H9 (cell line): Measurements from ENCODE around the gene PBX1. TPM values are rescaled to one million over a fixed set of nuclear protein-coding genes. Genes with fewer than 3 reads are reported as not detected.
A peak's percentile ranks its signal among the peaks of the same experiment; 100 is the strongest.

Experiments
- DNase-seq: peaks from one replicate; pipeline ENCODE4 v3.0.0-alpha.2; 2017
- H2AFZ ChIP-seq: one replicate; pipeline ENCODE4 v1.6.1; 2013; ENCODE audit warnings: mild to moderate bottlenecking, low read length, control low read depth, moderate library complexity
- H2AK5ac ChIP-seq: 2 replicates; pipeline ENCODE4 v1.6.1; 2013; ENCODE audit warnings: low read length, control low read depth, mixed read lengths; ENCODE audit not compliant: insufficient read length
- H2BK120ac ChIP-seq: one replicate; pipeline ENCODE4 v1.6.1; 2013; ENCODE audit warnings: low read depth, mild to moderate bottlenecking, low read length, control low read depth, inconsistent platforms; ENCODE audit not compliant: poor library complexity, severe bottlenecking
- H2BK12ac ChIP-seq: 2 replicates; pipeline ENCODE4 v1.6.1; 2013; ENCODE audit warnings: low read length, control low read depth, mixed read lengths, low read depth; ENCODE audit not compliant: insufficient read length
- H2BK15ac ChIP-seq: 2 replicates; pipeline ENCODE4 v1.6.1; 2013; ENCODE audit warnings: low read depth, low read length, control low read depth
- H2BK20ac ChIP-seq: one replicate; pipeline ENCODE4 v1.6.1; 2013; ENCODE audit warnings: low read depth, mild to moderate bottlenecking, low read length, control low read depth, inconsistent platforms; ENCODE audit not compliant: poor library complexity, severe bottlenecking
- H2BK5ac ChIP-seq: 2 replicates; pipeline ENCODE4 v1.6.1; 2013; ENCODE audit warnings: low read length, control low read depth, mixed read lengths; ENCODE audit not compliant: insufficient read length
- H3K14ac ChIP-seq: 2 replicates; pipeline ENCODE4 v1.6.1; 2013; ENCODE audit warnings: low read length, control low read depth; ENCODE audit not compliant: insufficient read depth
- H3K18ac ChIP-seq: 2 replicates; pipeline ENCODE4 v1.6.1; 2013; ENCODE audit warnings: low read depth, mild to moderate bottlenecking, mixed read lengths, low read length, control low read depth; ENCODE audit not compliant: insufficient read length
- H3K23ac ChIP-seq: 2 replicates; pipeline ENCODE4 v1.6.1; 2013; ENCODE audit warnings: low read length, control low read depth, mixed read lengths, low read depth; ENCODE audit not compliant: insufficient read length
- H3K23me2 ChIP-seq: 2 replicates; pipeline ENCODE4 v1.6.1; 2013; ENCODE audit warnings: low read depth, mild to moderate bottlenecking, mixed read lengths, low read length, control low read depth; ENCODE audit not compliant: insufficient read length, poor library complexity, severe bottlenecking
- H3K27ac ChIP-seq: 2 replicates; pipeline ENCODE4 v1.5.1; 2013; ENCODE audit warnings: low read length, control low read depth, mixed read lengths, low read depth; ENCODE audit not compliant: insufficient read length
- H3K27me3 ChIP-seq: 2 replicates; pipeline ENCODE4 v1.6.1; 2013; ENCODE audit warnings: low read length, control low read depth, inconsistent platforms; ENCODE audit not compliant: insufficient read depth
- H3K4ac ChIP-seq: 2 replicates; pipeline ENCODE4 v1.6.1; 2013; ENCODE audit warnings: low read depth, mild to moderate bottlenecking, control low read depth, inconsistent platforms, low read length, moderate library complexity
- H3K4me1 ChIP-seq: 2 replicates; pipeline ENCODE4 v1.6.1; 2013; ENCODE audit warnings: low read length, control low read depth, inconsistent platforms; ENCODE audit not compliant: insufficient read depth
- H3K4me2 ChIP-seq: 2 replicates; pipeline ENCODE4 v1.6.1; 2013; ENCODE audit warnings: low read length, control low read depth, mixed read lengths; ENCODE audit not compliant: insufficient read length, insufficient read depth
- H3K56ac ChIP-seq: 2 replicates; pipeline ENCODE4 v1.6.1; 2013; ENCODE audit warnings: low read depth, mild to moderate bottlenecking, mixed read lengths, low read length, control low read depth; ENCODE audit not compliant: insufficient read length
- H3K79me1 ChIP-seq: 2 replicates; pipeline ENCODE4 v1.6.1; 2013; ENCODE audit warnings: low read depth, mild to moderate bottlenecking, moderate library complexity, low read length, control low read depth, inconsistent platforms; ENCODE audit not compliant: insufficient read depth, poor library complexity, severe bottlenecking
- H3K79me2 ChIP-seq: 2 replicates; pipeline ENCODE4 v1.6.1; 2013; ENCODE audit warnings: low read length, control low read depth, inconsistent platforms; ENCODE audit not compliant: insufficient read depth
- H3K9ac ChIP-seq: 2 replicates; pipeline ENCODE4 v1.6.1; 2013; ENCODE audit warnings: low read length, control low read depth, mixed read lengths; ENCODE audit not compliant: insufficient read length; ENCODE audit errors: extremely low read depth
- H3K9me3 ChIP-seq: one replicate; pipeline ENCODE4 v1.6.1; 2013; ENCODE audit warnings: low read depth, low read length, inconsistent platforms; ENCODE audit not compliant: control insufficient read depth
- H3T11ph ChIP-seq: one replicate; pipeline ENCODE4 v1.6.1; 2013; ENCODE audit warnings: mild to moderate bottlenecking, low read length, control low read depth, inconsistent platforms
- H4K20me1 ChIP-seq: one replicate; pipeline ENCODE4 v1.6.1; 2013; ENCODE audit not compliant: control insufficient read depth, insufficient read length, insufficient read depth
- H4K5ac ChIP-seq: 2 replicates; pipeline ENCODE4 v1.6.1; 2013; ENCODE audit warnings: low read depth, mild to moderate bottlenecking, mixed read lengths, low read length, control low read depth; ENCODE audit not compliant: insufficient read length
- H4K8ac ChIP-seq: replicated peaks from 2 replicates; pipeline ENCODE4 v1.6.1; 2013; ENCODE audit warnings: low read length, control low read depth, mixed read lengths, low read depth; ENCODE audit not compliant: insufficient read length
- H4K91ac ChIP-seq: 2 replicates; pipeline ENCODE4 v1.6.1; 2013; ENCODE audit warnings: low read depth, mild to moderate bottlenecking, moderate library complexity, mixed read lengths, low read length, control low read depth; ENCODE audit not compliant: insufficient read length
- H3K27ac Mint-ChIP-seq, 3 experiments: 2 replicates in 2 of 3; 3 replicates in 1 of 3; pipeline ENCODE4 v1.8.0; 2020 to 2021; ENCODE audit warnings: mixed read lengths in 3 of 3, mild to moderate bottlenecking in 1 of 3, moderate library complexity in 1 of 3
- H3K27me3 Mint-ChIP-seq: 2 replicates; pipeline ENCODE4 v1.8.0; 2021; ENCODE audit warnings: low read depth, mild to moderate bottlenecking, moderate library complexity, mixed read lengths
- H3K36me3 Mint-ChIP-seq, 3 experiments: 2 replicates in 2 of 3; 3 replicates in 1 of 3; pipeline ENCODE4 v1.8.0; 2020 to 2021; ENCODE audit warnings: low read depth in 3 of 3, mixed read lengths in 3 of 3; ENCODE audit not compliant: insufficient read depth in 1 of 3
- H3K4me1 Mint-ChIP-seq, 2 experiments: 2 replicates each; pipeline ENCODE4 v1.8.0; 2020; ENCODE audit warnings: mixed read lengths in 2 of 2
- H3K4me3 Mint-ChIP-seq, 2 experiments: 2 replicates in 1 of 2; 3 replicates in 1 of 2; pipeline ENCODE4 v1.8.0; 2020 to 2021; ENCODE audit warnings: mild to moderate bottlenecking in 2 of 2, mixed read lengths in 2 of 2, moderate library complexity in 1 of 2
- H3K9me3 Mint-ChIP-seq, 2 experiments: 2 replicates in 1 of 2; 3 replicates in 1 of 2; pipeline ENCODE4 v1.8.0; 2020; ENCODE audit warnings: mild to moderate bottlenecking in 2 of 2, mixed read lengths in 2 of 2, moderate library complexity in 1 of 2
- CTCF ChIP-seq: fragments of 200-600 bp; sonication (generic); conservative IDR thresholded peaks from 3 replicates; pipeline ENCODE4 v1.8.0; 2021; ENCODE audit warnings: antibody characterized with exemption, mild to moderate bottlenecking
- WGBS: extraction: QIAGEN DNeasy Blood & Tissue Kit; methylation state at CpG from one replicate; pipeline ENCODE4 v1.1.7; 2013; ENCODE audit warnings: missing lambda C conversion rate, low lambda C conversion rate, mixed read lengths; ENCODE audit not compliant: insufficient read length; ENCODE audit errors: extremely low coverage; 5-methylcytosine and 5-hydroxymethylcytosine counted together
- total RNA-seq: library from RNA; stranded (reverse); gene quantifications from 2 replicates; pipeline ENCODE4 v1.2.1, GENCODE V29; 2021

Gene PBX1
- total RNA-seq, 1 experiment from 2014 or later = 142 TPM

GRCh38 chr1:164779376-164779775, 220.4 kb downstream of the PBX1 start:
- Histone ChIP-seq H4K5ac (no peak overlapping the region), H2AFZ (no peak overlapping the region), H4K20me1 (no peaks in the 10 kb centered on the region), H3K4ac (no peak overlapping the region), H3K23ac (no peak overlapping the region), H3K4me1 (peaks cover 2% of the 10 kb centered on the region; the same call in 1 of the 2 replicates), H3K9ac (no peak overlapping the region), H3K56ac (no peak overlapping the region), H3K18ac (no peak overlapping the region), H4K8ac (no peak overlapping the region), H2BK15ac (no peak overlapping the region), H3K9me3 (no peaks in the 10 kb centered on the region), H3K27ac (no peak overlapping the region), H3K23me2 (no peaks in the 10 kb centered on the region), H2AK5ac (no peak overlapping the region), H3K27me3 (no peaks in the 10 kb centered on the region), H3K14ac (no peak overlapping the region), H2BK12ac (no peak overlapping the region), H2BK5ac (no peak overlapping the region), H2BK20ac (no peak overlapping the region), H4K91ac (no peak overlapping the region), H3T11ph (no peak overlapping the region), H3K79me1 (no peaks in the 10 kb centered on the region), H2BK120ac (no peak overlapping the region), H3K79me2 (no peaks in the 10 kb centered on the region; the same call in 1 of the 2 replicates), H3K4me2 (no peak overlapping the region)
- no peaks in the 10 kb centered on the region for H3K9me3 Mint-ChIP-seq
- WGBS = no CpG with 5 or more reads among the region's 3 CpGs
- no peak for TF ChIP-seq CTCF
- peak overlapping the region; percentile 26 to 69 (median 68); a peak in 5 of 7 replicates for H3K27ac Mint-ChIP-seq
- H3K4me3 Mint-ChIP-seq = no peak overlapping the region
- no peaks in the 10 kb centered on the region for H3K27me3 Mint-ChIP-seq
- no peak for DNase-seq
- H3K36me3 Mint-ChIP-seq = peaks cover 3 to 6% (median 5%) of the 10 kb centered on the region in 3 experiments; a peak in 4 of 7 replicates
- peaks cover 54 to 57% of the 10 kb centered on the region in 2 experiments for H3K4me1 Mint-ChIP-seq
